AG09309 (cell line): Measurements from ENCODE around the gene NCAM1.

Experiments used
- DNase-seq: peaks from one replicate; pipeline ENCODE4 v3.0.0-alpha.2; 2010; ENCODE audit warnings: low read depth
- H3K4me3 ChIP-seq: 2 replicates; pipeline ENCODE4 v1.5.1; 2011; ENCODE audit warnings: mild to moderate bottlenecking, low read depth, low read length, moderate library complexity; ENCODE audit not compliant: control insufficient read depth
- TF ChIP-seq, protein P1 (sequence below): IDR thresholded peaks from 2 replicates; pipeline ENCODE4 v1.5.1; 2011; ENCODE audit warnings: mild to moderate bottlenecking, low read depth, low read length, inconsistent platforms; ENCODE audit not compliant: insufficient read depth, control insufficient read depth; ENCODE audit errors: missing control alignments

NCAM1 gene

DNA sequence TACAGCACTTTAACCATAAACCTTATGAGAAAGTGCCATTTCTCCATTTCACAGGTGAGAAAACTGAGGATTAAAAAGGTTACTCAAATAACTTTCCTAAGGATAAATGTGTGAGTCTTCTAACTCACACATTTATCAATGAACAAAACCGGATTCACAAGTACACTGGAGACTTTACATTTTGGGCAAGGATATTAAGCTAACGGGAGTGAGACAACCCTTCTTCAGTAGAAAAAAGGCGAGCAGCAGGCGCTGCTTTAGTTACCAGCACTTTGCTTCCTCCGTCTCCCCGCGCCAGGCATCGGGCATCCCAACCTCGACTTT is 352.8 kb downstream of the NCAM1 start:
- DNase-seq, result no peak
- peak overlapping the region; percentile 96 for H3K4me3 ChIP-seq
- TF ChIP-seq, protein P1, sequence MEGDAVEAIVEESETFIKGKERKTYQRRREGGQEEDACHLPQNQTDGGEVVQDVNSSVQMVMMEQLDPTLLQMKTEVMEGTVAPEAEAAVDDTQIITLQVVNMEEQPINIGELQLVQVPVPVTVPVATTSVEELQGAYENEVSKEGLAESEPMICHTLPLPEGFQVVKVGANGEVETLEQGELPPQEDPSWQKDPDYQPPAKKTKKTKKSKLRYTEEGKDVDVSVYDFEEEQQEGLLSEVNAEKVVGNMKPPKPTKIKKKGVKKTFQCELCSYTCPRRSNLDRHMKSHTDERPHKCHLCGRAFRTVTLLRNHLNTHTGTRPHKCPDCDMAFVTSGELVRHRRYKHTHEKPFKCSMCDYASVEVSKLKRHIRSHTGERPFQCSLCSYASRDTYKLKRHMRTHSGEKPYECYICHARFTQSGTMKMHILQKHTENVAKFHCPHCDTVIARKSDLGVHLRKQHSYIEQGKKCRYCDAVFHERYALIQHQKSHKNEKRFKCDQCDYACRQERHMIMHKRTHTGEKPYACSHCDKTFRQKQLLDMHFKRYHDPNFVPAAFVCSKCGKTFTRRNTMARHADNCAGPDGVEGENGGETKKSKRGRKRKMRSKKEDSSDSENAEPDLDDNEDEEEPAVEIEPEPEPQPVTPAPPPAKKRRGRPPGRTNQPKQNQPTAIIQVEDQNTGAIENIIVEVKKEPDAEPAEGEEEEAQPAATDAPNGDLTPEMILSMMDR, result no peak

DNA sequence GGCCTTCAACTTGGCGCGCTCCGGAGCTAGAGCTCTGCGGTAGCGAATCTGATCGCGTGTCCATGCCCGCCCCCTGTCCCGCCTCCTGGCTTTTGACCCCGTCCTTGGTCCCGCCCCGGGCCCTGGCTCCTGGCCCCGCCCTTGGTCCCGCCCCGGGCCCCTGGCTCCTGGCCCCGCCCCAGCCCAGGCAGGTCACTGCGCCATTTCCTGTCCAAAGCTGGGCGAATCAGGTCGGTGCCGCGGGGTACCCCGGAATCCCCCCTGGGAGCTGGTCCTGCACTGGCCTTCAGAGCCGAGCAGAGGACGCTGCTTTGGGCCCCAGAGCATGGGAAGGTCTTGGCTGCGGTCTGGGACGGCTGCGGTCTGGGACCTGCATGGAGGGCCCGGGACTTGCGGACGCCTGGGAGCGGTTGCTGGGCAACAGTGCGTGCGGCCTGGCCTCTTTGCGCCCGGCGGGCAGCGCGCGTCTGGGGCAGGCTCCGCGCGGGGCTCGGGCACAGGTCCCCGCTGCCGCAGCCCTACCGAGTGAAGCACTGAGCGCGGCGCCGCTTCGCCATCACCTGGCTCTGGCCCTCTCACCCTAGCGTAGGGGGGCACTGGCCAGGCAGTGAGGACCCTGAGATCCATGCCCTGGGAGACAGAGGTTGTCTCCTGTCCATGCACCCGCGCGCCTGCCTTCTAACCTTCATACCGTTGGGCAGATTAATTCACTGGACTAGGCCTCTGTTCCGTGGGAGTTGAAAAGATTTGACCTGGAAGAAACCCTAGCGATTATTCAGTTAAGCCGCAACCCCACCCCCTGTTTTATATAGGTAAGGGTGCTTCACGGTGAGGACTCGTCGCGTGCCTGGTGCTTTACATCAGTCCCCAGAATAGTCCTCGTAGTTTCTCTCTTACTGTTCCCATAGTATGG is 353.4 kb downstream of the NCAM1 start, which contains the start of gene TTC12:
TTC12 (plus strand) TSS at position 195 of the 913 bp plus-strand sequence. CDS start 1,675 bp downstream, outside the sequence.
- TF ChIP-seq, protein P1, result no peak
- peak; percentile 33 for DNase-seq
- peak within 1 kb of the TSS; percentile 96 for H3K4me3 ChIP-seq

DNA sequence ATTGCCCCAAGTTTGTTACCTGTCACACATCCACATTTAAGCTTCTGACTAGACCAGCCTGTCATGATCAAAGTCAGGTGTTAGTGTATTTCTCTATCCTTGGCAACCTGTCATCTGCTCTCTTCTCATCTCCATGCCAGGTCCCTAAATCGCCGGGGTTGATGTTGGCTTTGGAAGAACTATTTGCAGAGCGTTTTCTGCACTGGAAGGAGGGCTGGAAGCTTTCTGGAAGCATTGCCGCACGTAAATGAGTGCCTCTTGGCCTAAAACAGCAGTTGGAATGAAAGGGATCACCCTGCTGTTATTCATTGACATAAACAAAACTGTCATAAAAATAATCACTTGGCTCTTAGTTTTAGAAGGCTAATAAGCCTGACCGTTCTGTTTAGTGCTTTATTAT is 354.6 kb downstream of the NCAM1 start:
- DNase-seq, result no peak
- H3K4me3 ChIP-seq, result no peak overlapping the region
- TF ChIP-seq, protein P1, result no peak

DNA sequence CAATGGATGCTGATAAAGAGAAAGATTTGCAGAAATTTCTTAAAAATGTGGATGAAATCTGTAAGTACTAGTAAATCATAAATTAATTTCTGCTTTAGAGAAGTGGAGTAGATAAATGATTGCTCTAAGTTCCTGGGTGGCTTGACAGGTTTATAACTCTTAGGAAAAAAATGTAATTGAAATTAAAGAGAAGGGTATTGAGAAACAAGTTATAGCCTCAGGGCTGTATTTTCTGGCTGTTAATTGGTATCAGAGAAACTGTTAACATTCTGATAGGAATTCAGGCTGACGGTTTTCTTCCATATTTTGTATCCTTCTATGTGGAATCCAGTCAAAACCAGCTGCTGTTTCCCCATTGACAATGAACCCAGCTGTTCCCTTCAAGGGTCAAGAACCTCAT is 355.0 kb downstream of the NCAM1 start:
- TF ChIP-seq, protein P1, result no peak
- DNase-seq, result no peak
- no peak overlapping the region for H3K4me3 ChIP-seq

DNA sequence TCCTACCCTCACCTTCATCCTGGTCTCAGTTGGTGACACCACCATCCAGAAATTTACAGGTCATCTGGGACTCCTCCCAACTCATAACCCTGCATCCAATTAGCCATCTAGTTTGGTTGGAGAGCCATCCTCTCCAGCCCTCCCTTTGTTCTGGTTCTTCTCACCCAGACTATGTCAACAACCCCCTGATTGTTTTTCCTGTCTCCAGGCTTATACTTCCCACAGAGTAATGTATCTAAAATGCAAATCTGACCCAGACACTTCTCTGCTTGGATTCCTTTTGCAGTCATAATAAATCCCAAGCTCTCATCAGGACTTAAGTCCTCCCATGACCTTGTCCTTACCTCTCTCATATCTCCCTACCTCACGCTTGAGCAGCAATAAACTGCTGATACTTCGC is 356.1 kb downstream of the NCAM1 start:
- no peak for DNase-seq
- no peak overlapping the region for H3K4me3 ChIP-seq
- TF ChIP-seq, protein P1, result no peak

DNA sequence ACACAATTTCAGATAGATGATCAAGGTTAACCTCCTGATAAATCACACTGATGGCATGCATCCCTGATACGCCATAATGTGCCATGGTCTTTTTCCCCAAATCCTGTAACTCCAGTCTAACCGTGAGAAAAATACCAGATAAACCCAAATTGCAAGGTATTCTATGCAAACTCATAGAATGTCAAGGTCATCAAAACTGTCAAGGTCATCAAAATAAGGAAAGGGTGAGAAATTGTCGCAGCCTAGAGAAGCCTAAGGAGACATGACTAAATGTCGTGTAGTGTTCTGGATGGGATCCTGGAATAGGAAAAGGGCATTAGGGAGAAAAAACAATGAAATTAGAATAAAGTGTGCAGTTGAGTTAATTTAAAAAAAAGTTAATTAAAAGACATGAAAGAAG is 357.9 kb downstream of the NCAM1 start:
- no peak for DNase-seq
- TF ChIP-seq, protein P1, result no peak
- H3K4me3 ChIP-seq, result no peak overlapping the region
